ENCODE data around the gene PARD3B. TPM values are rescaled to one million over a fixed set of nuclear protein-coding genes. Genes with fewer than 3 reads are reported as not detected.

The PARD3B gene
- total RNA-seq, 1 experiment from 2014 or later, result 6.4 TPM

DNA sequence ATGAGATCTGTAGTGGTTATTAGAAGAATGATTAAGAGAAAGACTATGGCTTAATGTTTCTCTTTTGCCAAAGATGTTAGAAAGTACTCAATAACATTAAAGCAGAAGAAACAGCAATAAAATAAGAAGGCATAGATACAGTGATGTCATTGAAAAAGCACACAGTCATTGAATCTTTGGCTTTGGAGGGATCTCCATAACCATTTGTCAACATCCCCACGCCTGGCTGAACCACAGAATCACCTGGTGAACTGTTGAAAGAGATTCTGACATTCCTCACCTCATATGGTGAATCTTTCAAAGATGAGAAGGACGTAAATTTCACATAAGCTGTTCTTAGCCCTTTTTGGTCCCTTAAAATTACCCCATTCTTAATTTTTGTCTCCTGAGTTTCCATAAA lies 812.5 kb downstream of the PARD3B start:
- H2BK120ac ChIP-seq (ENCODE audit: low read depth, low read length, poor library complexity, severe bottlenecking), result peak overlapping the region; percentile 77
- H3T11ph ChIP-seq (ENCODE audit: low read length), result no peak overlapping the region
- H3K27me3 Mint-ChIP-seq (ENCODE audit: low read depth), result no peaks in the 10 kb centered on the region
- no CpG with 5 or more reads among the region's 2 CpGs for WGBS (ENCODE audit: extremely low coverage, insufficient read length, low lambda C conversion rate)
- peaks cover 33% of the 10 kb centered on the region in 2 experiments for H3K4me1 Mint-ChIP-seq
- H3K4me2 ChIP-seq (ENCODE audit: insufficient read depth, insufficient read length, low read length), result no peak overlapping the region
- H3K4me3 Mint-ChIP-seq, result no peak overlapping the region
- no peak overlapping the region for H3K14ac ChIP-seq (ENCODE audit: insufficient read depth, low read length)
- no peak overlapping the region for H2AK5ac ChIP-seq (ENCODE audit: insufficient read length, low read length)
- no peak overlapping the region for H4K8ac ChIP-seq (replicated peaks; ENCODE audit: insufficient read length, low read depth, low read length)
- H4K91ac ChIP-seq (ENCODE audit: insufficient read length, low read depth, low read length), result no peak overlapping the region
- no peak overlapping the region for H2BK20ac ChIP-seq (ENCODE audit: low read depth, low read length, poor library complexity, severe bottlenecking)
- no peaks in the 10 kb centered on the region; a peak in 1 of 7 replicates for H3K36me3 Mint-ChIP-seq (ENCODE audit: insufficient read depth in 1 of 3, low read depth in 3 of 3)
- H3K4me1 ChIP-seq (ENCODE audit: insufficient read depth, low read length), result peaks cover 6% of the 10 kb centered on the region; the same call in 1 of the 2 replicates
- H2BK5ac ChIP-seq (ENCODE audit: insufficient read length, low read length), result no peak overlapping the region
- H3K23ac ChIP-seq (ENCODE audit: insufficient read length, low read depth, low read length), result no peak overlapping the region
- H3K79me1 ChIP-seq (ENCODE audit: insufficient read depth, low read depth, low read length, poor library complexity, severe bottlenecking), result no peaks in the 10 kb centered on the region
- H3K9me3 Mint-ChIP-seq, result peaks cover 0 to 3% of the 10 kb centered on the region in 2 experiments; a peak in 3 of 5 replicates
- H4K5ac ChIP-seq (ENCODE audit: insufficient read length, low read depth, low read length), result no peak overlapping the region
- peak overlapping the region; percentile 97 for H3K27ac ChIP-seq (ENCODE audit: insufficient read length, low read depth, low read length)
- peaks cover 2% of the 10 kb centered on the region; the same call in 1 of the 2 replicates for H3K79me2 ChIP-seq (ENCODE audit: insufficient read depth, low read length)
- H3K9ac ChIP-seq (ENCODE audit: extremely low read depth, insufficient read length, low read length), result no peak overlapping the region
- H4K20me1 ChIP-seq (ENCODE audit: control insufficient read depth, insufficient read depth, insufficient read length), result no peaks in the 10 kb centered on the region
- no peak overlapping the region for H3K56ac ChIP-seq (ENCODE audit: insufficient read length, low read depth, low read length)
- H3K27me3 ChIP-seq (ENCODE audit: insufficient read depth, low read length), result no peaks in the 10 kb centered on the region
- no peaks in the 10 kb centered on the region for H3K23me2 ChIP-seq (ENCODE audit: insufficient read length, low read depth, low read length, poor library complexity, severe bottlenecking)
- no peak overlapping the region for H3K18ac ChIP-seq (ENCODE audit: insufficient read length, low read depth, low read length)
- H3K27ac Mint-ChIP-seq, result peak overlapping the region; percentile 21 to 80 (median 76); a peak in 6 of 7 replicates
- H2BK15ac ChIP-seq (ENCODE audit: low read depth, low read length), result no peak overlapping the region
- no peak for DNase-seq
- H2BK12ac ChIP-seq (ENCODE audit: insufficient read length, low read depth, low read length), result no peak overlapping the region
- no peak for TF ChIP-seq CTCF (conservative IDR thresholded peaks at IDR 0.05)
- H3K9me3 ChIP-seq (ENCODE audit: control insufficient read depth, low read depth, low read length), result no peaks in the 10 kb centered on the region
- no peak overlapping the region for H2AFZ ChIP-seq (ENCODE audit: low read length)
- H3K4ac ChIP-seq (ENCODE audit: low read depth, low read length), result no peak overlapping the region

Measured in H9 (cell line).